HG02870 (cell line): Measurements from ENCODE around the gene NF2.

Experiments used
- ATAC-seq: cut with Tn5 transposase; IDR thresholded peaks from one replicate; pipeline ENCODE4 v1.9.1; 2021; ENCODE audit warnings: mild to moderate bottlenecking, moderate library complexity; ENCODE audit not compliant: unreplicated experiment

The NF2 gene

GRCh38 chr22:29717789-29718188, 114.4 kb downstream of the NF2 start:
- ATAC-seq, result no peak

- ATAC-seq, result no peak
These were observed 115.8 kb downstream of the NF2 start for GRCh38 chr22:29718949-29719898.

GRCh38 chr22:29719899-29720645, 116.6 kb downstream of the NF2 start, which contains the start of gene CABP7:
Gene CABP7, plus strand, starts transcription at chr22:29720003. Its CDS starts 422 bp downstream, at chr22:29720425.
- ATAC-seq, result no peak

GRCh38 chr22:29720811-29721323, 117.4 kb downstream of the NF2 start:
- ATAC-seq, result no peak

- ATAC-seq, result no peak
These were observed 118.7 kb downstream of the NF2 start for GRCh38 chr22:29722151-29722550.

- ATAC-seq, result no peak
These were observed 119.2 kb downstream of the NF2 start for GRCh38 chr22:29722587-29722986.

GRCh38 chr22:29723766-29724165, 120.3 kb downstream of the NF2 start:
- ATAC-seq, result no peak

GRCh38 chr22:29724843-29725242, 121.4 kb downstream of the NF2 start:
- no peak for ATAC-seq

GRCh38 chr22:29726106-29726505, 122.7 kb downstream of the NF2 start:
- ATAC-seq, result no peak

- ATAC-seq, result no peak
These were observed 123.2 kb downstream of the NF2 start for GRCh38 chr22:29726512-29727130.

- ATAC-seq, result no peak
These were observed 123.7 kb downstream of the NF2 start for GRCh38 chr22:29727131-29727523.

- no peak for ATAC-seq
These were observed 125.7 kb downstream of the NF2 start for GRCh38 chr22:29729161-29729560.

GRCh38 chr22:29731058-29731850, 127.8 kb downstream of the NF2 start:
- ATAC-seq, result no peak

- ATAC-seq, result no peak
These were observed 129.4 kb downstream of the NF2 start for GRCh38 chr22:29732883-29733282.

GRCh38 chr22:29733362-29734201, 130.1 kb downstream of the NF2 start:
- no peak for ATAC-seq

GRCh38 chr22:29734406-29734805, 131.0 kb downstream of the NF2 start:
- ATAC-seq, result no peak

GRCh38 chr22:29734838-29735237, 131.4 kb downstream of the NF2 start:
- no peak for ATAC-seq

- ATAC-seq, result no peak
These were observed 132.0 kb downstream of the NF2 start for GRCh38 chr22:29735416-29735815.
